ENCODE results near the gene PNPLA8. TPM values are rescaled to one million over a fixed set of nuclear protein-coding genes. Genes with fewer than 3 reads are reported as not detected.
A peak's percentile ranks its signal among the peaks of the same experiment; 100 is the strongest.
"Not testable (repeated sequence)": the region's sequence is repeated elsewhere in the genome, so short reads cannot be mapped to it uniquely, and the experiment has no call there.

The PNPLA8 gene
- total RNA-seq, 1 donor from 2014 or later, result 25.5 TPM

DNA sequence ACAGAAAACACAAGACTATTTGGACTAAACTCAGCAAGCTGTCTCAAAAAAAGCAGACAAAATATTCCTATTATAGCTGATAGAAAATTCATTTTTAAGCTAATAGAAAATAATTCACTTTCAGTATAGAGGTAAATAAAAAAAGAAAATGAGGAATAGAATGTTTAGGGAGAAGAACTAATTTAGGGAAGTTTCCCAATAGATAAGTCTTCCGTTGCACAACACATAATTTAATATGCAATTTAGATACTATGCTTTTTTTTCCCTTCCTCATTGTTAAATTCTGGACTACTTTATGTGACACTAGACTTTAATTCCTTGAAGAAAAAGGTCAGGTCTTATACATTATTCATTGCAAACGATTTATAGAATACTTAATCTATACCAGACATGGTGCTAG is 10.3 kb downstream of the PNPLA8 start:
- CTCF ChIA-PET, result no interaction called here
- ATAC-seq (ENCODE audit: low read depth), result no peak
- H3K27ac Mint-ChIP-seq, result no peak overlapping the region
- no peak for DNase-seq
- no peak overlapping the region for H3K4me3 Mint-ChIP-seq
- H3K36me3 Mint-ChIP-seq (ENCODE audit: low read depth), result peaks cover 73% of the 10 kb centered on the region
- intact Hi-C loops (cut with micrococcal nuclease), result no loop called here
- POLR2A ChIA-PET, result interaction anchor here (1.4 to 1.5 kb wide), 2 partner anchors 10 to 54 kb away, joined by 5 to 6 read pairs; partner anchors contain the start of genes DNAJB9, PNPLA8 and THAP5
- no peak for TF ChIP-seq CTCF (IDR thresholded peaks at IDR 0.05)
- peaks cover 2% of the 10 kb centered on the region for H3K9me3 Mint-ChIP-seq
- H3K27me3 Mint-ChIP-seq, result no peaks in the 10 kb centered on the region
- H3K4me1 Mint-ChIP-seq, result peaks cover 61% of the 10 kb centered on the region

DNA sequence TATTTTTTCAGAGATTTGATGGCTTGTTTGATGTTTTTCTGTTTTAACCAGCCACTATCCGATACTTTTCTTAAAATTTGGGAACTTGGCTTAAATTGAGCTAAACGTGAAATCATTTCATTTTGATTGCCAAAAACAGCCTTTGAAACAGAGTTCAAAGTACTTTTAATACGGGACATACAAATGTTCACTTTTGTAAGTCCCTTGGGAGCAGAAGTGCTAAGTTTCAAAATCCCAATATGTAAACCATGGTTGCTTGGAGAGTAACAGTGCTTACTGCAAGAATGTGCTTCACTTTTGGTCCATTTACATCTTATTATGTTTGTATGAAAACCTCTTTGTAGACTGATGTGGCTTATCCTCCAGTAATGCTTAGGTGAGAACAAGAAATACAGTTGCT is 10.9 kb downstream of the PNPLA8 start:
- H3K4me1 Mint-ChIP-seq, result peaks cover 58% of the 10 kb centered on the region
- no peak for DNase-seq
- no peak for TF ChIP-seq CTCF (IDR thresholded peaks at IDR 0.05)
- peak overlapping the region; percentile 30 for H3K27ac Mint-ChIP-seq
- ChIA-PET CTCF (no interaction called here), POLR2A (interaction anchor here (1.4 to 1.5 kb wide), 2 partner anchors 10 to 55 kb away, joined by 5 to 6 read pairs; partner anchors contain the start of genes DNAJB9, PNPLA8 and THAP5)
- peaks cover 75% of the 10 kb centered on the region for H3K36me3 Mint-ChIP-seq (ENCODE audit: low read depth)
- no peak for ATAC-seq (ENCODE audit: low read depth)
- peaks cover 2% of the 10 kb centered on the region for H3K9me3 Mint-ChIP-seq
- intact Hi-C loops (cut with micrococcal nuclease), result no loop called here
- no peak overlapping the region for H3K4me3 Mint-ChIP-seq
- H3K27me3 Mint-ChIP-seq, result no peaks in the 10 kb centered on the region

DNA sequence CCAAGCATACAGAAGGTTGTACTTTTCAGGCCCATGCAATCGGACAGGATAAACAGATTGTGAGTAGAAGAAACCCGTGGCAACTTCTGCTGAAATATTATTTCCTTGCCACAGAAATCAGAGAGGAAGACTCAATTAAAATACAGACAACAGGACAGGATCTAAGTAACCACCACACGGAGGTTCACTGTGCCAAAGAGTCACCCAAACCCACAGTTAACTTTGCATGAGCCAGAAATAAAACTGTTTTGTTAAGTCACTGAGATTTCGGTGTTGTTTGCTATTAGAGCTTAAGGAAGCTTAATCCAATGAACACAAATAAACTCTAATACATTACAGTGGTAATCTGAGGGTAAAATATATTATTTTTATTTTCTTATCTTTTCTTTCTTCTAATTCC is 14.0 kb downstream of the PNPLA8 start:
- intact Hi-C loops (cut with micrococcal nuclease), result no loop called here
- Mint-ChIP-seq H3K27me3 (no peaks in the 10 kb centered on the region), H3K4me3 (peak overlapping the region; percentile 2), H3K9me3 (no peaks in the 10 kb centered on the region), H3K36me3 (ENCODE audit: low read depth) (peaks cover 48% of the 10 kb centered on the region), H3K27ac (peak overlapping the region; percentile 66), H3K4me1 (peaks cover 48% of the 10 kb centered on the region)
- DNase-seq (no peak), ATAC-seq (ENCODE audit: low read depth) (peak; percentile 31)
- ChIA-PET POLR2A (interaction anchor here (1.4 to 2.3 kb wide), 3 partner anchors 8 to 57 kb away, joined by 5 to 14 read pairs (median 9); partner anchors contain the start of genes DNAJB9, PNPLA8 and THAP5), CTCF (interaction anchor here (1.0 kb wide), 1 partner anchor 15 kb away, joined by 3 read pairs; no protein-coding TSS in a partner anchor)
- no peak for TF ChIP-seq CTCF (IDR thresholded peaks at IDR 0.05)

DNA sequence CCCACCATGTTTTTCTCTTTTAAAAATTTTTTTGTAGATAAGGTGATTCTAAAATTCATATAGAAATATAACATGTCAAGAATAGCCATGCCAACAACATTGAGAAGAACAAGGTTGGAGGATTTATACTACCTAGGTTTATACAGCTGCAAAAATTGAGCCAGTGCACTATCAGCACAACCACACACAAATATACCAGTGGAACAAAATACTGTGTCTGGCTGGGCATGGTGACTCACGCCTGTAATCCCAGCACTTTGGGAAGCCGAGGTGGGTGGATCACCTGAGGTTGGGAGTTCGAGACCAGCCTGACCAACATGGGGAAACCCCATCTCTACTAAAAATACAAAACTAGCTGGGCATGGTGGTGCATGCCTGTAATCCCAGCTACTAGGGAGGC is 21.4 kb downstream of the PNPLA8 start:
- POLR2A ChIA-PET, result interaction anchor here (1.4 to 4.9 kb wide), 4 partner anchors 20 to 65 kb away, joined by 3 to 94 read pairs (median 48); partner anchors contain the start of genes DNAJB9, PNPLA8 and THAP5
- H3K27ac Mint-ChIP-seq, result peak overlapping the region; percentile 100
- CTCF ChIA-PET; ATAC-seq (ENCODE audit: low read depth); H3K27me3 Mint-ChIP-seq; DNase-seq; H3K9me3 Mint-ChIP-seq; H3K4me3 Mint-ChIP-seq: not testable (repeated sequence)
- peaks cover 46% of the 10 kb centered on the region for H3K4me1 Mint-ChIP-seq
- H3K36me3 Mint-ChIP-seq (ENCODE audit: low read depth), result peaks cover 41% of the 10 kb centered on the region
- intact Hi-C loops (cut with micrococcal nuclease), result loop anchor here (10.0 kb wide), 1 partner anchor 1330 kb away; no protein-coding TSS in a partner anchor

DNA sequence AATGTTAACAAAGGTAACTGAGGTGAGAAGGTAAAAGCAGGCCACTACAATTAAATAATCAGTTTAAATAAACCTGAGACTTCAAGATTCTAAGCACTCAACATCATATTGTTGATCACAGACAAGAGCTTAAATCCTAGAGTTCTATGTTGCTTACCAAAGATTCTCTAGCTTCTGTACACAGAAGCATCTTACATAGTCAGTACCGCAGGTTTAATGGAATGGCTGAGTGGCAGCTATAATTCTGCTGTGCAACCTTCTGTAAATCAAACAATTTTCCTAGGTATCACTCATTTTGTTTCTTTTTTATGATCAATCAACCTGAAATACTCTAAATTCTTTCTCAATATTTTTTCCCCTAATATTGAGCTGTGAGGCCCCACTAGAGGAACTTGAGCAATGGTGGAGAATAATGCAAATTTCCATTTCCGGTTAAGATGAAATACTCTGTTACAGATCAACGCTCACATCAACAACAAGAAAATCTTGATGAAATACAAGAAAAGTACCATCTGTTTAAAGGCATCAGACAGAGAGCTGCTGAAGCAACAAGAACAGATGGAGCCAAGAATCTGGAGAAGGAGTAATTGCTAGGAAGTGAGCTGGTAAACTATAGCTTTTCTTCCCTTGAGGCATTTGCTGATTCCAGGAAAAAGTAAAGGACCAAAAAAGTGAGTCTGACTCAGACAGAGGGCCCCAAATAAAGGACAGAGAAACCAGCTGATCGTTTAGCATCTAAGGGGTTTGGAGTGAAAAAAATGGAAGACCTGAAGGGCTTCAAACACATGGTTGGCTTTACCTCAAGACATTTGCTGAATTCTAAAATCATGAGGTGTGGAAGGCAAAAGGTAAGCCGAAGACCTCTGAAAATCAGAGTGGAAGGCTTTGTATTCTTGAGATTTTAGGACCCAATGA is 22.6 kb downstream of the PNPLA8 start:
- DNase-seq (no peak), ATAC-seq (ENCODE audit: low read depth) (peak; percentile 95)
- no peak for TF ChIP-seq CTCF (IDR thresholded peaks at IDR 0.05)
- H3K4me1 Mint-ChIP-seq, result peaks cover 51% of the 10 kb centered on the region
- peaks cover 50% of the 10 kb centered on the region for H3K36me3 Mint-ChIP-seq (ENCODE audit: low read depth)
- H3K27ac Mint-ChIP-seq, result peak overlapping the region; percentile 100
- POLR2A ChIA-PET, result interaction anchor here (0.6 to 4.9 kb wide), 10 partner anchors 9 to 368 kb away, joined by 3 to 94 read pairs (median 4); partner anchors contain the start of genes DNAJB9, PNPLA8 and THAP5
- H3K27me3 Mint-ChIP-seq, result no peaks in the 10 kb centered on the region
- CTCF ChIA-PET, result interaction anchor here (0.9 to 1.3 kb wide), 5 partner anchors 12 to 67 kb away, joined by 3 to 6 read pairs (median 4); partner anchors contain the start of genes DNAJB9, PNPLA8 and THAP5
- peak overlapping the region; percentile 74 for H3K4me3 Mint-ChIP-seq
- no peaks in the 10 kb centered on the region for H3K9me3 Mint-ChIP-seq
- intact Hi-C loops (cut with micrococcal nuclease), result loop anchor here (1.0 to 10.0 kb wide), 4 partner anchors 23 to 1329 kb away; partner anchors contain the start of genes DNAJB9, PNPLA8 and THAP5

Data from activated B cell treated with CpG ODN at 0.5 μM for 24 hours (primary cell).